Thymus (tissue), 11 donors: ENCODE data around the gene LPCAT1. TPM values are rescaled to one million over a fixed set of nuclear protein-coding genes. Genes with fewer than 3 reads are reported as not detected.
"Not testable (repeated sequence)": the region's sequence is repeated elsewhere in the genome, so short reads cannot be mapped to it uniquely, and the experiment has no call there.

Experiments
- DNase-seq, 9 donors: peaks; one replicate each; pipeline ENCODE4 v3.0.0-alpha.2; 2013; ENCODE audit warnings: low spot score in 9 of 9, low read depth in 6 of 9, missing footprints in 1 of 9
- H3K27ac ChIP-seq, 2 donors: one replicate each; pipeline ENCODE4 v1.5.1; 2013; ENCODE audit warnings: control low read depth in 1 of 2, low read depth in 1 of 2, low read length in 1 of 2, mild to moderate bottlenecking in 1 of 2, moderate library complexity in 1 of 2
- H3K27me3 ChIP-seq, 2 donors: one replicate each; pipeline ENCODE4 v1.5.1; 2013; ENCODE audit warnings: low read length in 1 of 2; ENCODE audit not compliant: control insufficient read depth in 2 of 2, insufficient read depth in 1 of 2
- H3K36me3 ChIP-seq, 2 donors: one replicate each; pipeline ENCODE4 v1.5.1; 2013; ENCODE audit warnings: low read length in 1 of 2, mild to moderate bottlenecking in 1 of 2, moderate library complexity in 1 of 2; ENCODE audit not compliant: control insufficient read depth in 2 of 2, insufficient read depth in 2 of 2
- H3K4me1 ChIP-seq, 2 donors: one replicate each; pipeline ENCODE4 v1.5.1; 2013; ENCODE audit warnings: low read length in 2 of 2; ENCODE audit not compliant: control insufficient read depth in 2 of 2, insufficient read depth in 2 of 2
- H3K4me3 ChIP-seq, 2 donors: one replicate each; pipeline ENCODE4 v1.5.1; 2013; ENCODE audit warnings: low read length in 2 of 2, control low read depth in 1 of 2, mild to moderate bottlenecking in 1 of 2
- H3K9me3 ChIP-seq, 2 donors: one replicate each; pipeline ENCODE4 v1.5.1; 2013; ENCODE audit warnings: low read length in 1 of 2, mild to moderate bottlenecking in 1 of 2; ENCODE audit not compliant: control insufficient read depth in 2 of 2, insufficient read depth in 1 of 2
- WGBS: extraction: QIAGEN DNeasy Blood & Tissue Kit; methylation state at CpG from one replicate; pipeline ENCODE4 v1.1.7; 2013; 5-methylcytosine and 5-hydroxymethylcytosine counted together
- polyA plus RNA-seq: library from polyadenylated mRNA; stranded (reverse); fragments of 200-250 nt; gene quantifications from one replicate; pipeline ENCODE4 v1.2.3, GENCODE V29; 2013
- total RNA-seq: library from RNA; stranded (reverse); fragments of 120-200 nt; gene quantifications from one replicate; pipeline ENCODE4 v1.2.4, GENCODE V29; 2013
- donor health status: healthy.

LPCAT1 gene
- total and polyA plus RNA-seq, 2 donors = 16.8 to 50.5 TPM

- Histone ChIP-seq H3K27me3 (no peaks in the 10 kb centered on the region), H3K36me3 (no peaks in the 10 kb centered on the region), H3K4me1 (no peaks in the 10 kb centered on the region), H3K9me3 (peaks cover 4 to 47% of the 10 kb centered on the region in 2 donors), H3K27ac (no peak overlapping the region), H3K4me3 (no peak overlapping the region)
- 96% methylated on average over 1 of the region's 1 CpG for WGBS
- no peak for DNase-seq
Observed at GRCh38 chr5:1428107-1428506, 95.7 kb downstream of the LPCAT1 start.

- WGBS = 94% methylated on average over 9 of the region's 9 CpGs
- H3K36me3 ChIP-seq = no peaks in the 10 kb centered on the region
- H3K4me3 ChIP-seq = no peak overlapping the region
- H3K4me1 ChIP-seq = no peaks in the 10 kb centered on the region
- peaks cover 4 to 19% of the 10 kb centered on the region in 2 donors for H3K9me3 ChIP-seq
- no peak overlapping the region for H3K27ac ChIP-seq
- H3K27me3 ChIP-seq = no peaks in the 10 kb centered on the region
- DNase-seq = no peak
Observed at GRCh38 chr5:1424716-1425115, 99.0 kb downstream of the LPCAT1 start.

GRCh38 chr5:1423901-1424603 is 99.7 kb downstream of the LPCAT1 start:
- no peak for DNase-seq
- no peaks in the 10 kb centered on the region for H3K4me1 ChIP-seq
- 89% methylated on average over 19 of the region's 19 CpGs for WGBS
- H3K27me3 ChIP-seq = no peaks in the 10 kb centered on the region
- no peaks in the 10 kb centered on the region for H3K36me3 ChIP-seq
- H3K4me3 ChIP-seq = no peak overlapping the region
- H3K9me3 ChIP-seq = peaks cover 4 to 13% of the 10 kb centered on the region in 2 donors
- no peak overlapping the region for H3K27ac ChIP-seq

- H3K27ac ChIP-seq, H3K9me3 ChIP-seq, H3K4me3 ChIP-seq, H3K4me1 ChIP-seq, H3K27me3 ChIP-seq, H3K36me3 ChIP-seq, DNase-seq: not testable (repeated sequence)
- 95% methylated on average over 13 of the region's 13 CpGs for WGBS
Observed at GRCh38 chr5:1422522-1422921, 101.2 kb downstream of the LPCAT1 start.

GRCh38 chr5:1421521-1422341 is 102.0 kb downstream of the LPCAT1 start:
- Histone ChIP-seq H3K27me3 (no peaks in the 10 kb centered on the region), H3K9me3 (peaks cover 2 to 5% of the 10 kb centered on the region in 2 donors), H3K4me1 (no peaks in the 10 kb centered on the region), H3K27ac (no peak overlapping the region), H3K36me3 (no peaks in the 10 kb centered on the region), H3K4me3 (no peak overlapping the region)
- WGBS = 94% methylated on average over 29 of the region's 29 CpGs
- no peak for DNase-seq

GRCh38 chr5:1420211-1421195 is 103.3 kb downstream of the LPCAT1 start:
- Histone ChIP-seq H3K4me3 (no peak overlapping the region), H3K27ac (no peak overlapping the region), H3K27me3 (no peaks in the 10 kb centered on the region), H3K4me1 (no peaks in the 10 kb centered on the region), H3K36me3 (no peaks in the 10 kb centered on the region), H3K9me3 (peaks cover 3 to 5% of the 10 kb centered on the region in 2 donors)
- 87% methylated on average over 23 of the region's 23 CpGs for WGBS
- DNase-seq = peak in 1 of 9 donors; percentile 5

GRCh38 chr5:1419476-1420210 is 104.1 kb downstream of the LPCAT1 start:
- Histone ChIP-seq H3K36me3 (no peaks in the 10 kb centered on the region), H3K4me1 (no peaks in the 10 kb centered on the region), H3K27me3 (no peaks in the 10 kb centered on the region), H3K9me3 (peaks cover 3 to 5% of the 10 kb centered on the region in 2 donors), H3K27ac (no peak overlapping the region), H3K4me3 (no peak overlapping the region)
- no peak for DNase-seq
- whole genome bisulfite sequencing = 85% methylated on average over 11 of the region's 11 CpGs

- no peak overlapping the region for H3K27ac ChIP-seq
- H3K4me1 ChIP-seq = no peaks in the 10 kb centered on the region
- H3K27me3 ChIP-seq = peaks cover 0 to 2% of the 10 kb centered on the region in 2 donors
- H3K36me3 ChIP-seq = no peaks in the 10 kb centered on the region
- H3K9me3 ChIP-seq = peaks cover 3 to 5% of the 10 kb centered on the region in 2 donors
- H3K4me3 ChIP-seq = no peak overlapping the region
- no peak for DNase-seq
Observed at GRCh38 chr5:1418921-1419280, 104.9 kb downstream of the LPCAT1 start.
